K562 (cell line): ENCODE results near the gene DCAF12. TPM values are rescaled to one million over a fixed set of nuclear protein-coding genes. Genes with fewer than 3 reads are reported as not detected.
A peak's percentile ranks its signal among the peaks of the same experiment; 100 is the strongest.

Experiments used
- CBX2 ChIP-seq: fragments of 200-600 bp; sonication (generic); IDR thresholded peaks from one replicate; pipeline ENCODE4 v1.6.1; 2012; ENCODE audit warnings: mild to moderate bottlenecking, low read length, inconsistent platforms; ENCODE audit not compliant: insufficient read depth, poor library complexity, severe bottlenecking
- DNMT1 ChIP-seq: fragments of 450-650 bp; IDR thresholded peaks from 2 replicates; pipeline ENCODE4 v1.6.1; 2016; ENCODE audit warnings: antibody characterized with exemption, mild to moderate bottlenecking
- GABPA ChIP-seq: fragments of 200-800 bp; sonication (Bioruptor generic); conservative IDR thresholded peaks from 2 replicates; pipeline ENCODE4 v1.6.1; 2016; ENCODE audit warnings: low read depth, missing genetic modification characterization, missing compliant biosample characterization
- MTF1 ChIP-seq: fragments of 250-450 bp; sonication (Bioruptor Pico); IDR thresholded peaks from 2 replicates; pipeline ENCODE4 v1.9.0; 2021; ENCODE audit warnings: moderate library complexity, mild to moderate bottlenecking, inconsistent platforms, borderline replicate concordance
- MYC ChIP-seq, 2 experiments: fragments of 250-450 bp in 1 of 2; sonication (Bioruptor Pico) in 1 of 2; IDR thresholded peaks; 2 replicates each; pipeline versions ENCODE4 v1.5.1 to v1.6.1; 2012 to 2021; ENCODE audit warnings: low read depth in 2 of 2, borderline replicate concordance in 1 of 2, improper control_type of control experiment in 1 of 2, low read length in 1 of 2, mild to moderate bottlenecking in 1 of 2, moderate library complexity in 1 of 2
- MYNN ChIP-seq, 2 experiments: sonication (generic); formaldehyde crosslinking in 1 of 2; IDR thresholded peaks; 2 replicates each; pipeline versions ENCODE4 v1.5.0 to v1.6.1; 2016 to 2020; ENCODE audit warnings: antibody characterized with exemption in 1 of 2, missing genetic modification reagents in 1 of 2
- NFIC ChIP-seq: fragments of 450-650 bp; IDR thresholded peaks from 2 replicates; pipeline ENCODE4 v1.6.1; 2017; ENCODE audit warnings: mild to moderate bottlenecking, inconsistent platforms
- RFX7 ChIP-seq: fragments of 250-450 bp; sonication (Bioruptor Pico); IDR thresholded peaks from 2 replicates; pipeline ENCODE4 v1.5.1; 2021; ENCODE audit warnings: mild to moderate bottlenecking
- SIN3A ChIP-seq, 2 experiments: fragments of 150-350 bp in 1 of 2; IDR thresholded peaks; 2 replicates each; pipeline ENCODE4 v1.6.1; 2011 to 2016; ENCODE audit warnings: borderline replicate concordance in 2 of 2, low read depth in 2 of 2, low read length in 2 of 2, mild to moderate bottlenecking in 2 of 2, moderate library complexity in 2 of 2; ENCODE audit not compliant: control insufficient read depth in 1 of 2
- WHSC1 ChIP-seq: IDR thresholded peaks from one replicate; pipeline ENCODE4 v1.6.1; 2012; ENCODE audit warnings: low read length, control low read depth, inconsistent platforms
- ZNF197 ChIP-seq: fragments of 200-800 bp; sonication (Bioruptor generic); IDR thresholded peaks from 2 replicates; pipeline ENCODE4 v1.6.1; 2016; ENCODE audit warnings: low read depth, missing genetic modification characterization, missing compliant biosample characterization
- ZNF444 ChIP-seq: fragments of 250-450 bp; sonication (Bioruptor Pico); IDR thresholded peaks from 2 replicates; pipeline ENCODE4 v1.4.0; 2020; ENCODE audit warnings: mild to moderate bottlenecking, moderate library complexity
- polyA plus RNA-seq, 8 experiments: library from polyadenylated mRNA; depleted of rRNA in 4 of 8; stranded (reverse) in 5 of 8; unstranded in 3 of 8; fragments of >200 nt; fragmentation: Nextera tagmentation in 2 of 8; fragmentation: Illumina TruSeq in 1 of 8; extraction: Ambion mirVana in 2 of 8; extraction: Trizol in 1 of 8; gene quantifications; 2 replicates each; pipeline versions ENCODE4 v1.2.1 to v1.2.3, GENCODE V29; 2011 to 2014; ENCODE audit warnings: inconsistent platforms in 1 of 8, missing spikeins in 1 of 8
- total RNA-seq, 7 experiments: library from RNA; depleted of rRNA in 6 of 7; stranded (reverse); fragments of >200 nt in 6 of 7; fragmentation: Illumina TruSeq in 2 of 7; extraction: Trizol in 2 of 7; gene quantifications; 2 replicates each; pipeline versions ENCODE4 v1.2.1 to v1.2.3, GENCODE V29; 2011 to 2021; ENCODE audit warnings: low replicate concordance in 1 of 7
- TF ChIP-seq, protein P1 (sequence below): fragments of 250-450 bp; sonication (Bioruptor Pico); IDR thresholded peaks from 2 replicates; pipeline ENCODE4 v1.5.1; 2021; ENCODE audit warnings: mild to moderate bottlenecking
- TF ChIP-seq, protein P2 (sequence below), 2 experiments: fragments of 450-650 bp; conservative IDR thresholded peaks; 2 replicates each; pipeline ENCODE4 v1.6.1; 2017; ENCODE audit warnings: mild to moderate bottlenecking in 2 of 2, moderate library complexity in 2 of 2
- TF ChIP-seq, protein P3 (sequence below): IDR thresholded peaks from 2 replicates; pipeline ENCODE4 v1.6.1; 2012; ENCODE audit warnings: low read depth, low read length, improper control_type of control experiment, borderline replicate concordance
- TF ChIP-seq, protein P4 (sequence below): fragments of 450-650 bp; IDR thresholded peaks from 2 replicates; pipeline ENCODE4 v1.6.1; 2016; ENCODE audit warnings: borderline replicate concordance

Gene DCAF12
- total and polyA plus RNA-seq, 9 of the 15 experiments (the other 6 are each of a cell fraction or from before 2014, with no cell fraction given) = 10.9 to 59.6 (median 30.8) TPM

DNA sequence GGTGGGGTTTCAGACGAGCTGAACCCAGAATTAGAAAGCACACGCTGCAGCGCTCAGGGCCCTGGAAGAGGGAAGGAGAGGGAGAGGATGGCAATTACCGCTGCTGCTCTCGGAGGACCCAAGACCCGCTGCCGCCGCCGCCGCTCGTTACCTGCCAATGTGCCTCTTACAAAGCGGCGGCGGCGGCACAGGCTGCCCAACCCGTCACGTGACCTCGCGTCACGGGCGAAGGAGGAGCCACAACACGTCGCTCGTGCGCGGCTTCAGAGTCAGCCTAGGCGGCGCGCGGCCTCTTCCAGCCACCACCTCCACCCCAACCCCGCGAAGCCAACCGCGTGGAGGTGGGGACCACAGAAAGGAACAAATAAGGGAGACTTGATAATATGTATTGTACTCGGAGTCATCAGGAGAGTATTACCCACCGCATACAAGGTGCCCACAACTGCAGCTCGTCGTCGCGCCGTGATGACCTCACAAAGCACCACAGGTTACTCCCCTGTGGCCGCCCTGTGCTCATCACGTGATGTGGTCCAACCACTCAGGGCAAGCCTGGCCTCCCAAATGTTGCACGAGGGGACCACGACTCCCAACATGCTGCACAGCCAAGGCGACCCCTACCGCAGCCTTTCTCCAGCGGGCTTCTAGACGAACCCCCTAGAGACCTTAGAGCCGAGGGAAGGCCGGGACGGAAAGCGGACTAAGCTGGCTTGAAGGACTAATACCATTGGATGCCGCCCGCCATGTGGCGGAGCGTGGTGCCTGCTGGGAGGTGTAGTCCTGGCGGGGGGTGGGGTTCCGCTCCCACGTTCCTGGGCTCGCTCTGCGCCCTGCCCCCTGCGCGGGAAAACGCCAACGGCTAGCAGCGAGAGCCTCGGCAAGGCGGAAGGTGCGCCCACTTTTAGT is 77.5 kb downstream of the DCAF12 start, which contains the start of gene UBAP2 (continued):
- TF ChIP-seq, protein P1, sequence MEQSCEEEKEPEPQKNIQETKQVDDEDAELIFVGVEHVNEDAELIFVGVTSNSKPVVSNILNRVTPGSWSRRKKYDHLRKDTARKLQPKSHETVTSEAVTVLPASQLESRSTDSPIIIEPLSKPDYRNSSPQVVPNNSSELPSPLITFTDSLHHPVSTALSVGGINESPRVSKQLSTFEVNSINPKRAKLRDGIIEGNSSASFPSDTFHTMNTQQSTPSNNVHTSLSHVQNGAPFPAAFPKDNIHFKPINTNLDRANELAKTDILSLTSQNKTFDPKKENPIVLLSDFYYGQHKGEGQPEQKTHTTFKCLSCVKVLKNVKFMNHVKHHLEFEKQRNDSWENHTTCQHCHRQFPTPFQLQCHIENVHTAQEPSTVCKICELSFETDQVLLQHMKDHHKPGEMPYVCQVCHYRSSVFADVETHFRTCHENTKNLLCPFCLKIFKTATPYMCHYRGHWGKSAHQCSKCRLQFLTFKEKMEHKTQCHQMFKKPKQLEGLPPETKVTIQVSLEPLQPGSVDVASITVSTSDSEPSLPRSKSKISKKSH (CRISPR knock-in tag) = no peak
- TF ChIP-seq ZNF197 (CRISPR knock-in tag) = no peak; the same call in 1 of the 2 replicates
- TF ChIP-seq, protein P2, sequence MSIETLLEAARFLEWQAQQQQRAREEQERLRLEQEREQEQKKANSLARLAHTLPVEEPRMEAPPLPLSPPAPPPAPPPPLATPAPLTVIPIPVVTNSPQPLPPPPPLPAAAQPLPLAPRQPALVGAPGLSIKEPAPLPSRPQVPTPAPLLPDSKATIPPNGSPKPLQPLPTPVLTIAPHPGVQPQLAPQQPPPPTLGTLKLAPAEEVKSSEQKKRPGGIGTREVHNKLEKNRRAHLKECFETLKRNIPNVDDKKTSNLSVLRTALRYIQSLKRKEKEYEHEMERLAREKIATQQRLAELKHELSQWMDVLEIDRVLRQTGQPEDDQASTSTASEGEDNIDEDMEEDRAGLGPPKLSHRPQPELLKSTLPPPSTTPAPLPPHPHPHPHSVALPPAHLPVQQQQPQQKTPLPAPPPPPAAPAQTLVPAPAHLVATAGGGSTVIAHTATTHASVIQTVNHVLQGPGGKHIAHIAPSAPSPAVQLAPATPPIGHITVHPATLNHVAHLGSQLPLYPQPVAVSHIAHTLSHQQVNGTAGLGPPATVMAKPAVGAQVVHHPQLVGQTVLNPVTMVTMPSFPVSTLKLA (conservative IDR thresholded peaks at IDR 0.05) = peak; percentile 98
- peak; percentile 99 for TF ChIP-seq MYC (IDR thresholded peaks at IDR 0.05; ENCODE audit: low read depth, low read length)
- peak; percentile 92 for TF ChIP-seq MYC (CRISPR knock-in tag; IDR thresholded peaks at IDR 0.05; ENCODE audit: borderline replicate concordance, low read depth)
- peak; percentile 19; the same call in 1 of the 2 replicates for TF ChIP-seq NFIC
- no peak for TF ChIP-seq RFX7
- TF ChIP-seq WHSC1 = no peak
- TF ChIP-seq, protein P3, sequence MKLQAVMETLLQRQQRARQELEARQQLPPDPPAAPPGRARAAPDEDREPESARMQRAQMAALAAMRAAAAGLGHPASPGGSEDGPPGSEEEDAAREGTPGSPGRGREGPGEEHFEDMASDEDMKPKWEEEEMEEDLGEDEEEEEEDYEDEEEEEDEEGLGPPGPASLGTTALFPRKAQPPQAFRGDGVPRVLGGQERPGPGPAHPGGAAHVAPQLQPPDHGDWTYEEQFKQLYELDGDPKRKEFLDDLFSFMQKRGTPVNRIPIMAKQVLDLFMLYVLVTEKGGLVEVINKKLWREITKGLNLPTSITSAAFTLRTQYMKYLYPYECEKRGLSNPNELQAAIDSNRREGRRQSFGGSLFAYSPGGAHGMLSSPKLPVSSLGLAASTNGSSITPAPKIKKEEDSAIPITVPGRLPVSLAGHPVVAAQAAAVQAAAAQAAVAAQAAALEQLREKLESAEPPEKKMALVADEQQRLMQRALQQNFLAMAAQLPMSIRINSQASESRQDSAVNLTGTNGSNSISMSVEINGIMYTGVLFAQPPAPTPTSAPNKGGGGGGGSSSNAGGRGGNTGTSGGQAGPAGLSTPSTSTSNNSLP = no peak
- TF ChIP-seq GABPA (tag) = peak; percentile 53
- TF ChIP-seq CBX2 = no peak
- peak; percentile 51 to 78; a peak in 1 of 4 replicates for TF ChIP-seq SIN3A (IDR thresholded peaks at IDR 0.05; ENCODE audit: borderline replicate concordance in 2 of 2, control insufficient read depth in 1 of 2, low read depth in 2 of 2, low read length in 2 of 2)
- TF ChIP-seq ZNF444 = no peak
- no peak for TF ChIP-seq MTF1 (CRISPR knock-in tag)
- peak; percentile 69; the same call in 1 of the 2 replicates for TF ChIP-seq MYNN (IDR thresholded peaks at IDR 0.05)
- TF ChIP-seq MYNN (CRISPR knock-in tag; IDR thresholded peaks at IDR 0.05) = no peak
- TF ChIP-seq, protein P4, sequence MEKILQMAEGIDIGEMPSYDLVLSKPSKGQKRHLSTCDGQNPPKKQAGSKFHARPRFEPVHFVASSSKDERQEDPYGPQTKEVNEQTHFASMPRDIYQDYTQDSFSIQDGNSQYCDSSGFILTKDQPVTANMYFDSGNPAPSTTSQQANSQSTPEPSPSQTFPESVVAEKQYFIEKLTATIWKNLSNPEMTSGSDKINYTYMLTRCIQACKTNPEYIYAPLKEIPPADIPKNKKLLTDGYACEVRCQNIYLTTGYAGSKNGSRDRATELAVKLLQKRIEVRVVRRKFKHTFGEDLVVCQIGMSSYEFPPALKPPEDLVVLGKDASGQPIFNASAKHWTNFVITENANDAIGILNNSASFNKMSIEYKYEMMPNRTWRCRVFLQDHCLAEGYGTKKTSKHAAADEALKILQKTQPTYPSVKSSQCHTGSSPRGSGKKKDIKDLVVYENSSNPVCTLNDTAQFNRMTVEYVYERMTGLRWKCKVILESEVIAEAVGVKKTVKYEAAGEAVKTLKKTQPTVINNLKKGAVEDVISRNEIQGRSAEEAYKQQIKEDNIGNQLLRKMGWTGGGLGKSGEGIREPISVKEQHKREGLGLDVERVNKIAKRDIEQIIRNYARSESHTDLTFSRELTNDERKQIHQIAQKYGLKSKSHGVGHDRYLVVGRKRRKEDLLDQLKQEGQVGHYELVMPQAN = peak; percentile 95
- TF ChIP-seq DNMT1 = no peak
